Panc1 (cell line): ENCODE measurements around the gene LONP2.

Experiments used
- POLR2AphosphoS5 ChIP-seq: IDR thresholded peaks from 2 replicates; pipeline ENCODE4 v1.6.1; 2012; ENCODE audit warnings: mild to moderate bottlenecking, low read depth, low read length, moderate library complexity
- SIN3A ChIP-seq: IDR thresholded peaks from 2 replicates; pipeline ENCODE4 v1.6.1; 2012; ENCODE audit warnings: low read depth, mild to moderate bottlenecking, low read length, moderate library complexity, borderline replicate concordance; ENCODE audit not compliant: insufficient read depth
- TCF7L2 ChIP-seq: IDR thresholded peaks from 2 replicates; pipeline ENCODE4 v1.6.1; 2011; ENCODE audit warnings: mild to moderate bottlenecking, low read depth, low read length, inconsistent platforms
- TF ChIP-seq, protein P1 (sequence below): fragments of 450-650 bp; IDR thresholded peaks from 2 replicates; pipeline ENCODE4 v1.5.1; 2017; ENCODE audit warnings: mild to moderate bottlenecking
- TF ChIP-seq, protein P2 (sequence below), 2 experiments: IDR thresholded peaks; 2 replicates each; pipeline ENCODE4 v1.6.1; 2011 to 2012; ENCODE audit warnings: low read depth in 2 of 2, control low read depth in 1 of 2, low read length in 1 of 2, mild to moderate bottlenecking in 1 of 2, moderate library complexity in 1 of 2; ENCODE audit not compliant: insufficient read depth in 1 of 2

DNA sequence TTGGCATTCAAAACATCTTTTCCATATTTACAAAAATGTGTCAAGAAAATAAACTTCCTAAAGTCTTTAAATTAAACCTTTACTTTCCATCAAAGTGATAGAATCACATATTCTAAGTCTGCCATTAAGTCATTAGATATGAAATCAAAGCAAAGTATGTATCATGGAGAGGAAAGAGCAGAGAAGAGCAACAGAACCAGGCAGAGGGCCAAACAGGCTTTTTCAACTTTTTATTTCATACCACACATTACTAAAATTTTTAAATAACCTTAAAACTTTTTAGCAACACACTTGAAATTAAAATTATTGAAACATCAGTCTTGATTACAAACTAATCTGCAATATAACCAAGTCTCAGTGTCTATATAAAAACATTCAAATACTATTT lies 127.3 kb downstream of the LONP2 start:
- TF ChIP-seq, protein P1, sequence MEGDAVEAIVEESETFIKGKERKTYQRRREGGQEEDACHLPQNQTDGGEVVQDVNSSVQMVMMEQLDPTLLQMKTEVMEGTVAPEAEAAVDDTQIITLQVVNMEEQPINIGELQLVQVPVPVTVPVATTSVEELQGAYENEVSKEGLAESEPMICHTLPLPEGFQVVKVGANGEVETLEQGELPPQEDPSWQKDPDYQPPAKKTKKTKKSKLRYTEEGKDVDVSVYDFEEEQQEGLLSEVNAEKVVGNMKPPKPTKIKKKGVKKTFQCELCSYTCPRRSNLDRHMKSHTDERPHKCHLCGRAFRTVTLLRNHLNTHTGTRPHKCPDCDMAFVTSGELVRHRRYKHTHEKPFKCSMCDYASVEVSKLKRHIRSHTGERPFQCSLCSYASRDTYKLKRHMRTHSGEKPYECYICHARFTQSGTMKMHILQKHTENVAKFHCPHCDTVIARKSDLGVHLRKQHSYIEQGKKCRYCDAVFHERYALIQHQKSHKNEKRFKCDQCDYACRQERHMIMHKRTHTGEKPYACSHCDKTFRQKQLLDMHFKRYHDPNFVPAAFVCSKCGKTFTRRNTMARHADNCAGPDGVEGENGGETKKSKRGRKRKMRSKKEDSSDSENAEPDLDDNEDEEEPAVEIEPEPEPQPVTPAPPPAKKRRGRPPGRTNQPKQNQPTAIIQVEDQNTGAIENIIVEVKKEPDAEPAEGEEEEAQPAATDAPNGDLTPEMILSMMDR: no peak
- TF ChIP-seq, protein P2, sequence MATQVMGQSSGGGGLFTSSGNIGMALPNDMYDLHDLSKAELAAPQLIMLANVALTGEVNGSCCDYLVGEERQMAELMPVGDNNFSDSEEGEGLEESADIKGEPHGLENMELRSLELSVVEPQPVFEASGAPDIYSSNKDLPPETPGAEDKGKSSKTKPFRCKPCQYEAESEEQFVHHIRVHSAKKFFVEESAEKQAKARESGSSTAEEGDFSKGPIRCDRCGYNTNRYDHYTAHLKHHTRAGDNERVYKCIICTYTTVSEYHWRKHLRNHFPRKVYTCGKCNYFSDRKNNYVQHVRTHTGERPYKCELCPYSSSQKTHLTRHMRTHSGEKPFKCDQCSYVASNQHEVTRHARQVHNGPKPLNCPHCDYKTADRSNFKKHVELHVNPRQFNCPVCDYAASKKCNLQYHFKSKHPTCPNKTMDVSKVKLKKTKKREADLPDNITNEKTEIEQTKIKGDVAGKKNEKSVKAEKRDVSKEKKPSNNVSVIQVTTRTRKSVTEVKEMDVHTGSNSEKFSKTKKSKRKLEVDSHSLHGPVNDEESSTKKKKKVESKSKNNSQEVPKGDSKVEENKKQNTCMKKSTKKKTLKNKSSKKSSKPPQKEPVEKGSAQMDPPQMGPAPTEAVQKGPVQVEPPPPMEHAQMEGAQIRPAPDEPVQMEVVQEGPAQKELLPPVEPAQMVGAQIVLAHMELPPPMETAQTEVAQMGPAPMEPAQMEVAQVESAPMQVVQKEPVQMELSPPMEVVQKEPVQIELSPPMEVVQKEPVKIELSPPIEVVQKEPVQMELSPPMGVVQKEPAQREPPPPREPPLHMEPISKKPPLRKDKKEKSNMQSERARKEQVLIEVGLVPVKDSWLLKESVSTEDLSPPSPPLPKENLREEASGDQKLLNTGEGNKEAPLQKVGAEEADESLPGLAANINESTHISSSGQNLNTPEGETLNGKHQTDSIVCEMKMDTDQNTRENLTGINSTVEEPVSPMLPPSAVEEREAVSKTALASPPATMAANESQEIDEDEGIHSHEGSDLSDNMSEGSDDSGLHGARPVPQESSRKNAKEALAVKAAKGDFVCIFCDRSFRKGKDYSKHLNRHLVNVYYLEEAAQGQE (IDR thresholded peaks at IDR 0.05; ENCODE audit: insufficient read depth in 1 of 2, low read depth in 2 of 2, low read length in 1 of 2): no peak
- no peak for TF ChIP-seq TCF7L2
- TF ChIP-seq POLR2AphosphoS5: no peak
- no peak for TF ChIP-seq SIN3A
